Measurements from ENCODE around the gene DNM1L. TPM values are rescaled to one million over a fixed set of nuclear protein-coding genes. Genes with fewer than 3 reads are reported as not detected.

The DNM1L gene
- total RNA-seq: 10 to 100 TPM; 56.9 to 68.3 TPM

GRCh38 chr12:32679091-32679919, at the start of gene DNM1L:
Gene DNM1L, plus strand, starts transcription at chr12:32679301. Its CDS starts 63 bp downstream, at chr12:32679364.
- DNase-seq: peak; percentile 94
- peaks cover 10% of the 10 kb centered on the region for H3K36me3 Mint-ChIP-seq (ENCODE audit: low read depth)
- peak; percentile 99 for ATAC-seq
- peak within 1 kb of the TSS; percentile 87 for H3K27ac Mint-ChIP-seq
- H3K4me1 Mint-ChIP-seq (ENCODE audit: low read depth): peaks cover 22% of the 10 kb centered on the region
- H3K4me3 Mint-ChIP-seq: peak within 1 kb of the TSS; percentile 95
- CTCF ChIA-PET: interaction anchor here (0.9 to 2.0 kb wide), 2 partner anchors 9 to 76 kb away, joined by 4 to 6 read pairs; partner anchors contain the start of gene YARS2
- intact Hi-C loops (cut with micrococcal nuclease): loop anchor here (10.0 kb wide), 1 partner anchor 1355 kb away; the partner anchor contains the start of gene SINHCAF
- H3K27me3 Mint-ChIP-seq: no peaks in the 10 kb centered on the region
- no peak for TF ChIP-seq CTCF (IDR thresholded peaks at IDR 0.05)
- POLR2A ChIA-PET: no interaction called here
- no peaks in the 10 kb centered on the region for H3K9me3 Mint-ChIP-seq

- H3K27ac Mint-ChIP-seq: no peak overlapping the region
- no peak overlapping the region for H3K4me3 Mint-ChIP-seq
- H3K36me3 Mint-ChIP-seq (ENCODE audit: low read depth): no peaks in the 10 kb centered on the region
- peaks cover 2% of the 10 kb centered on the region for H3K9me3 Mint-ChIP-seq
- ChIA-PET POLR2A (no interaction called here), CTCF (interaction anchor here (1.2 kb wide), 1 partner anchor 114 kb away, joined by 4 read pairs; the partner anchor contains the start of gene YARS2)
- no peaks in the 10 kb centered on the region for H3K4me1 Mint-ChIP-seq (ENCODE audit: low read depth)
- no peak for TF ChIP-seq CTCF (IDR thresholded peaks at IDR 0.05)
- no peak for ATAC-seq
- DNase-seq: no peak
- intact Hi-C loops (cut with micrococcal nuclease): no loop called here
- no peaks in the 10 kb centered on the region for H3K27me3 Mint-ChIP-seq
These were observed 37.7 kb upstream of the DNM1L start for GRCh38 chr12:32641287-32641901.

GRCh38 chr12:32644431-32644830, 34.7 kb upstream of the DNM1L start:
- Mint-ChIP-seq H3K27ac (no peak overlapping the region), H3K9me3 (no peaks in the 10 kb centered on the region), H3K36me3 (ENCODE audit: low read depth) (no peaks in the 10 kb centered on the region), H3K4me1 (ENCODE audit: low read depth) (no peaks in the 10 kb centered on the region), H3K27me3 (no peaks in the 10 kb centered on the region), H3K4me3 (no peak overlapping the region)
- ATAC-seq (no peak), DNase-seq (no peak)
- ChIA-PET POLR2A (no interaction called here), CTCF (no interaction called here)
- intact Hi-C loops (cut with micrococcal nuclease): no loop called here
- no peak for TF ChIP-seq CTCF (IDR thresholded peaks at IDR 0.05)

GRCh38 chr12:32647275-32647674, 31.8 kb upstream of the DNM1L start:
- ChIA-PET CTCF (interaction anchor here (1.3 kb wide), 1 partner anchor 41 kb away, joined by 3 read pairs; no protein-coding TSS in a partner anchor), POLR2A (no interaction called here)
- ATAC-seq (no peak), DNase-seq (no peak)
- no peak for TF ChIP-seq CTCF (IDR thresholded peaks at IDR 0.05)
- H3K4me1 Mint-ChIP-seq (ENCODE audit: low read depth): no peaks in the 10 kb centered on the region
- no peaks in the 10 kb centered on the region for H3K27me3 Mint-ChIP-seq
- H3K9me3 Mint-ChIP-seq: no peaks in the 10 kb centered on the region
- H3K27ac Mint-ChIP-seq: no peak overlapping the region
- intact Hi-C loops (cut with micrococcal nuclease): no loop called here
- H3K36me3 Mint-ChIP-seq (ENCODE audit: low read depth): no peaks in the 10 kb centered on the region
- no peak overlapping the region for H3K4me3 Mint-ChIP-seq

GRCh38 chr12:32650508-32650907, 28.6 kb upstream of the DNM1L start:
- no peaks in the 10 kb centered on the region for H3K27me3 Mint-ChIP-seq
- TF ChIP-seq CTCF (IDR thresholded peaks at IDR 0.05): no peak
- H3K9me3 Mint-ChIP-seq: no peaks in the 10 kb centered on the region
- POLR2A ChIA-PET: no interaction called here
- no peak overlapping the region for H3K27ac Mint-ChIP-seq
- H3K4me3 Mint-ChIP-seq: no peak overlapping the region
- ATAC-seq: no peak
- H3K36me3 Mint-ChIP-seq (ENCODE audit: low read depth): no peaks in the 10 kb centered on the region
- no peaks in the 10 kb centered on the region for H3K4me1 Mint-ChIP-seq (ENCODE audit: low read depth)
- intact Hi-C loops (cut with micrococcal nuclease): no loop called here
- CTCF ChIA-PET: no interaction called here
- DNase-seq: no peak
